ENCODE data around the gene CCDC141. TPM values are rescaled to one million over a fixed set of nuclear protein-coding genes. Genes with fewer than 3 reads are reported as not detected.

CCDC141 gene
- polyA plus RNA-seq, 3 donors: 0.09 to 0.54 (median 0.45) TPM

- 63 to 68% (median 68%) methylated on average over 4 of the region's 4 CpGs for WGBS, 3 donors
- no peak overlapping the region for H3K27ac ChIP-seq (ENCODE audit: low read depth, low read length)
These were observed 221.5 kb downstream of the CCDC141 start for GRCh38 chr2:178828486-178828881.

- no peak overlapping the region for H3K27ac ChIP-seq (ENCODE audit: low read depth, low read length)
- WGBS, 3 donors: 30 to 61% (median 60%) methylated on average over 9 of the region's 9 CpGs
These were observed 222.0 kb downstream of the CCDC141 start for GRCh38 chr2:178827739-178828485.

- H3K27ac ChIP-seq (ENCODE audit: low read depth, low read length): no peak overlapping the region
- WGBS, 3 donors: 76 to 92% (median 79%) methylated on average over 1 of the region's 1 CpG
These were observed 222.8 kb downstream of the CCDC141 start for GRCh38 chr2:178827111-178827510.

- H3K27ac ChIP-seq (ENCODE audit: low read depth, low read length): no peak overlapping the region
- 32 to 74% (median 42%) methylated on average over 1 of the region's 1 CpG for WGBS, 3 donors
These were observed 224.8 kb downstream of the CCDC141 start for GRCh38 chr2:178825183-178825582.

GRCh38 chr2:178824181-178824580 lies 225.8 kb downstream of the CCDC141 start:
- 97 to 98% (median 98%) methylated on average over 7 of the region's 7 CpGs for WGBS, 3 donors
- H3K27ac ChIP-seq (ENCODE audit: low read depth, low read length): no peak overlapping the region

- H3K27ac ChIP-seq (ENCODE audit: low read depth, low read length): no peak overlapping the region
- 17 to 43% (median 24%) methylated on average over 4 of the region's 4 CpGs for WGBS, 3 donors
These were observed 229.9 kb downstream of the CCDC141 start for GRCh38 chr2:178819992-178820391.

GRCh38 chr2:178819147-178819875 lies 230.6 kb downstream of the CCDC141 start:
- 73 to 93% (median 84%) methylated on average over 1 of the region's 1 CpG for WGBS, 3 donors
- no peak overlapping the region for H3K27ac ChIP-seq (ENCODE audit: low read depth, low read length)

GRCh38 chr2:178811901-178812300 lies 238.0 kb downstream of the CCDC141 start:
- no peak overlapping the region for H3K27ac ChIP-seq (ENCODE audit: low read depth, low read length)
- WGBS, 3 donors: 68 to 81% (median 81%) methylated on average over 2 of the region's 2 CpGs

- WGBS, 3 donors: 45 to 92% (median 88%) methylated on average over 2 of the region's 2 CpGs
- H3K27ac ChIP-seq (ENCODE audit: low read depth, low read length): no peak overlapping the region
These were observed 238.9 kb downstream of the CCDC141 start for GRCh38 chr2:178811045-178811444.

- no peak overlapping the region for H3K27ac ChIP-seq (ENCODE audit: low read depth, low read length)
- 73 to 89% (median 83%) methylated on average over 5 of the region's 5 CpGs for WGBS, 3 donors
These were observed 239.5 kb downstream of the CCDC141 start for GRCh38 chr2:178810422-178810821.

GRCh38 chr2:178807227-178808008 lies 242.5 kb downstream of the CCDC141 start, which contains the start of gene TTN:
TTN (minus strand) TSS chr2:178807423; CDS start chr2:178804642, 2,781 bp downstream.
- 84 to 92% (median 90%) methylated on average over 10 of the region's 10 CpGs for WGBS, 3 donors
- H3K27ac ChIP-seq (ENCODE audit: low read depth, low read length): no peak within 1 kb of the TSS

- WGBS, 3 donors: 50 to 95% (median 95%) methylated on average over 1 of the region's 1 CpG
These were observed 243.4 kb downstream of the CCDC141 start for GRCh38 chr2:178806543-178806942.

GRCh38 chr2:178805457-178805856 lies 244.5 kb downstream of the CCDC141 start:
- WGBS, 3 donors: 29 to 61% (median 55%) methylated on average over 2 of the region's 2 CpGs
- H3K27ac ChIP-seq (ENCODE audit: low read depth, low read length): no peak overlapping the region

More at GRCh38 chr2:178806543-178806942, 243.4 kb downstream of the CCDC141 start:
- no peak overlapping the region for H3K27ac ChIP-seq (ENCODE audit: low read depth, low read length)

GRCh38 chr2:178804791-178805190 lies 245.1 kb downstream of the CCDC141 start:
- H3K27ac ChIP-seq (ENCODE audit: low read depth, low read length): no peak overlapping the region
- WGBS, 3 donors: 92 to 94% (median 92%) methylated on average over 3 of the region's 3 CpGs

- no peak overlapping the region for H3K27ac ChIP-seq (ENCODE audit: low read depth, low read length)
- WGBS, 3 donors: 89 to 94% (median 90%) methylated on average over 7 of the region's 7 CpGs
These were observed 249.4 kb downstream of the CCDC141 start for GRCh38 chr2:178800510-178800909.

- 95 to 98% (median 96%) methylated on average over 19 of the region's 19 CpGs for WGBS, 3 donors
- no peak overlapping the region for H3K27ac ChIP-seq (ENCODE audit: low read depth, low read length)
These were observed 250.6 kb downstream of the CCDC141 start for GRCh38 chr2:178799305-178799704.

GRCh38 chr2:178796079-178796677 lies 253.8 kb downstream of the CCDC141 start:
- no peak overlapping the region for H3K27ac ChIP-seq (ENCODE audit: low read depth, low read length)
- 91 to 94% (median 93%) methylated on average over 2 of the region's 2 CpGs for WGBS, 3 donors

- 84 to 90% (median 88%) methylated on average over 5 of the region's 5 CpGs for WGBS, 3 donors
- no peak overlapping the region for H3K27ac ChIP-seq (ENCODE audit: low read depth, low read length)
These were observed 262.0 kb downstream of the CCDC141 start for GRCh38 chr2:178787934-178788333.

All from adipose tissue (tissue), 3 donors.